Measurements from ENCODE around the gene TSPAN6. TPM values are rescaled to one million over a fixed set of nuclear protein-coding genes. Genes with fewer than 3 reads are reported as not detected.
A peak's percentile ranks its signal among the peaks of the same experiment; 100 is the strongest.

Gene TSPAN6
- total RNA-seq, 6 donors from 2014 or later, result 9.8 to 22.6 (median 17.1) TPM

DNA sequence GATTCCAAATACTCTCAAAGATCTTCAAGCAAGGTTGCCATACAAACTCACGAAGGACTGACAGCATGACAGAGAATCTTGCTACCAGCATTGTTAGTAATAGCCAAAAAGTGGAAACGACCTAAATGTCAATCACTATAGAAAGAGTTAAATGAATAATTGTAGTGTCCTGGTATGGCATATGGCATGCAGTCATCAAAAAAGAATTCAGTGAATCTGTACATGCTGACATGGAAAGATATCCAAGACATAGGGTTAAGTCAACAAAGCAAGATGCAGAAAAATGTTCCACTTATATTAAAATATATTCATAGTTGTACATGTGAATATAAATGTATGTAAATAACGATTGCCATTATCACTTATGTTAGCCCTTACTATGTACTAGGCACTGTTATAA, 45.0 kb upstream of the TSPAN6 start:
- Histone ChIP-seq H3K27ac (no peak overlapping the region), H3K36me3 (no peaks in the 10 kb centered on the region), H3K9me3 (no peaks in the 10 kb centered on the region), H3K27me3 (no peaks in the 10 kb centered on the region), H3K4me3 (no peak overlapping the region), H3K4me1 (no peaks in the 10 kb centered on the region)
- WGBS, 2 donors, result 60 to 88% methylated on average over 3 of the region's 3 CpGs
- ATAC-seq (ENCODE audit: low FRiP score in 2 of 2), result no peak
- no peak for DNase-seq
- TF ChIP-seq POLR2A (IDR thresholded peaks at IDR 0.05), result no peak
- TF ChIP-seq POLR2AphosphoS5 (IDR thresholded peaks at IDR 0.05), result no peak
- TF ChIP-seq EP300 (IDR thresholded peaks at IDR 0.05), result no peak
- TF ChIP-seq CTCF (IDR thresholded peaks at IDR 0.05), result no peak

GRCh38 chrX:100680756-100681155, 44.1 kb upstream of the TSPAN6 start:
- no peaks in the 10 kb centered on the region for H3K9me3 ChIP-seq
- ATAC-seq (ENCODE audit: low FRiP score in 2 of 2) (no peak), DNase-seq (no peak)

DNA sequence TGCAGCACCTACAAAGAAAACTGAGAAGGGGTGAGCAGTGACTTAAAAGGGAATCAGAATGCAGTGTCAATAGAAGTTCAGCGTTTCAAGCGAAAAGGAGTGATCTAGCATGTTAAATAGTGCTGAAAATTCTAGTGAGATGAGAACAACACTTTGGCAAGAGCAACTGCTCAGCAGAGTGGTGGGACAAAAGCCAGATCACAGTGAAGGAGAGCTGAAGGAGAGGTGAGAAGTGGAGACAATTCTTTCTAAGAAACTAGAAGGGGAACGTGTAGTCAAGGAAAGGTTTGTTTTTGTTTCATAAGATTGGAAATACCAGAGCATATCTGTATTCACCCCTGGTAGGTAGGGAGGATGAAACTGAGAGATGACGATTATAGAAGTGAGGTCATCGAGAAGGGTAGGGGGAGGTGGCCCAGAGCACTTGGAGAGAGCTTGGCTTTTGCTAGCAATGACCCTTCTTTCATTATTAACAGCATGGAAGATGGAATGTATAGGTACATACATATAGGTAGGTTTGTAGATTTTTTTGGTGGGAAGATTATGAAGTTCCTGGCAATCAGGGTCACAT, 41.1 kb upstream of the TSPAN6 start:
- DNase-seq, result no peak
- no peak overlapping the region for H3K4me3 ChIP-seq
- H3K36me3 ChIP-seq, result no peaks in the 10 kb centered on the region
- H3K9me3 ChIP-seq, result no peaks in the 10 kb centered on the region
- H3K27ac ChIP-seq, result no peak overlapping the region
- no peaks in the 10 kb centered on the region for H3K4me1 ChIP-seq
- ATAC-seq (ENCODE audit: low FRiP score in 2 of 2), result peak in 1 of 2 donors; percentile 41
- WGBS, 2 donors, result 62 to 66% methylated on average over 5 of the region's 5 CpGs
- H3K27me3 ChIP-seq, result no peaks in the 10 kb centered on the region
- TF ChIP-seq EP300 (IDR thresholded peaks at IDR 0.05) (no peak), POLR2AphosphoS5 (IDR thresholded peaks at IDR 0.05) (no peak), POLR2A (IDR thresholded peaks at IDR 0.05) (no peak), CTCF (IDR thresholded peaks at IDR 0.05) (no peak)

More at GRCh38 chrX:100680756-100681155, 44.1 kb upstream of the TSPAN6 start:
- Histone ChIP-seq H3K27ac (no peak overlapping the region), H3K27me3 (no peaks in the 10 kb centered on the region), H3K4me1 (no peaks in the 10 kb centered on the region), H3K36me3 (no peaks in the 10 kb centered on the region), H3K4me3 (no peak overlapping the region)
- TF ChIP-seq CTCF (IDR thresholded peaks at IDR 0.05) (no peak), EP300 (IDR thresholded peaks at IDR 0.05) (no peak), POLR2AphosphoS5 (IDR thresholded peaks at IDR 0.05) (no peak), POLR2A (IDR thresholded peaks at IDR 0.05) (no peak)
- WGBS, 2 donors, result 39 to 52% methylated on average over 2 of the region's 2 CpGs

GRCh38 chrX:100674705-100675104, 38.1 kb upstream of the TSPAN6 start:
- Histone ChIP-seq H3K36me3 (no peaks in the 10 kb centered on the region), H3K4me3 (no peak overlapping the region), H3K27me3 (no peaks in the 10 kb centered on the region), H3K27ac (no peak overlapping the region), H3K9me3 (no peaks in the 10 kb centered on the region), H3K4me1 (no peaks in the 10 kb centered on the region)
- TF ChIP-seq EP300 (IDR thresholded peaks at IDR 0.05) (no peak), POLR2A (IDR thresholded peaks at IDR 0.05) (no peak), POLR2AphosphoS5 (IDR thresholded peaks at IDR 0.05) (no peak), CTCF (IDR thresholded peaks at IDR 0.05) (no peak)
- DNase-seq (no peak), ATAC-seq (ENCODE audit: low FRiP score in 2 of 2) (peak in 1 of 2 donors; percentile 31)
- 60 to 75% methylated on average over 1 to 2 of the region's 2 CpGs for WGBS, 2 donors

DNA sequence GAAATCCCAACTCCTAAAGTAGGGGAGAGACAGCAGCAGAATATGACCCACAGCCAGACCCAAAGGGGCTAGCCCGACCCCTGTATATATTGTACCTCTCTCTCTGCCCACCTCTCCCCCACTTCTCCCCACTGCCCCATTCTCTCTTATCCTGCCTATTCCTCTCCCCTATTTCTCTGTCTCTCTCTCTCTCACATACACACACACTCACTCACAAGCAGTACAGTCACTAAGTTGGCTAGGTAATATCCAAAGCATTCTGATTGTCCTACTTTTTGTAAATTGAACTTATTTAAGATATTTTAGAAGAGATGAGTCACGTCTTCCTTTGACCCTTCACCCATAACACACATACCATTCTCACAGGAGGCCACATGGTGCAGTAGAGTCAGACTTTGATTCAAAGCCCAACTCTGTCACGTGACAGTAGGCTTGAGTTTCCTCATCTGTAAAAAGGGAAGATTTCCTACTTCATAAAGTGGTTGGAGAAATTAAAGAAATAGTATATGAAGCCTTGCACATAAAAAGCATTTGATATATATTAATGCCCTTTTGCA, 36.9 kb upstream of the TSPAN6 start:
- 60 to 69% methylated on average over 3 of the region's 3 CpGs for WGBS, 2 donors
- H3K9me3 ChIP-seq, result no peaks in the 10 kb centered on the region
- H3K4me1 ChIP-seq, result no peaks in the 10 kb centered on the region
- no peaks in the 10 kb centered on the region for H3K27me3 ChIP-seq
- TF ChIP-seq CTCF (IDR thresholded peaks at IDR 0.05), result no peak
- TF ChIP-seq POLR2AphosphoS5 (IDR thresholded peaks at IDR 0.05), result no peak
- TF ChIP-seq POLR2A (IDR thresholded peaks at IDR 0.05), result no peak
- TF ChIP-seq EP300 (IDR thresholded peaks at IDR 0.05), result no peak
- H3K27ac ChIP-seq, result no peak overlapping the region
- H3K4me3 ChIP-seq, result no peak overlapping the region
- ATAC-seq (ENCODE audit: low FRiP score in 2 of 2) (no peak), DNase-seq (no peak)
- no peaks in the 10 kb centered on the region for H3K36me3 ChIP-seq
